Pancreas (tissue), 10 donors: ENCODE results near the gene ANO9. TPM values are rescaled to one million over a fixed set of nuclear protein-coding genes. Genes with fewer than 3 reads are reported as not detected.

Experiments used
- ATAC-seq, 4 donors: fragments of 200-7000 bp; cut with Tn5 transposase; one replicate each; pipeline versions ENCODE4 v1.8.0 to v1.9.1; 2020; ENCODE audit warnings: mild to moderate bottlenecking in 4 of 4, moderate library complexity in 4 of 4
- DNase-seq, 6 donors: peaks; one replicate each; pipeline ENCODE4 v3.0.0-alpha.2; 2020
- FAIRE-seq: peaks from 2 replicates; lab custom pipeline; 2012; peaks lifted over from hg19 to GRCh38; lab: Jason Lieb, UNC
- H3K27ac ChIP-seq, 4 donors: fragments of 200-600 bp; sonication (generic); 1 replicate in 3 of 4; 2 replicates in 1 of 4; pipeline versions ENCODE4 v1.5.0 to v1.8.0; 2020
- H3K27me3 ChIP-seq, 4 donors: fragments of 200-600 bp; one replicate each; pipeline ENCODE4 v1.8.0; 2021
- H3K36me3 ChIP-seq, 3 donors: fragments of 200-600 bp; sonication (generic) in 1 of 3; one replicate each; pipeline versions ENCODE4 v1.5.0 to v1.8.0; 2020 to 2021
- H3K4me1 ChIP-seq, 3 donors: fragments of 200-600 bp; one replicate each; pipeline ENCODE4 v1.8.0; 2021
- H3K4me3 ChIP-seq, 4 donors: fragments of 200-600 bp; sonication (generic) in 2 of 4; one replicate each; pipeline versions ENCODE4 v1.5.0 to v1.8.0; 2020 to 2021
- H3K9me3 ChIP-seq, 4 donors: fragments of 200-600 bp; one replicate each; pipeline ENCODE4 v1.8.0; 2021
- WGBS, 2 donors: extraction: QIAGEN DNeasy Blood & Tissue Kit; methylation state at CpG; one replicate each; pipeline ENCODE4 v1.1.7; 2013; 5-methylcytosine and 5-hydroxymethylcytosine counted together
- intact Hi-C, 3 donors: fragments of 100-400 bp; cut with DNase I; formaldehyde crosslinking; loops; one replicate each; pipeline versions ENCODE4 v1.11.1 to v1.14.2; 2022
- polyA plus RNA-seq, 2 donors: library from polyadenylated mRNA; stranded (reverse); fragments of 200-250 nt; gene quantifications; one replicate each; pipeline ENCODE4 v1.2.3, GENCODE V29; 2013
- total RNA-seq, 6 donors: library from RNA; stranded (reverse); fragmentation: NEBNext Ultra II Directional in 4 of 6; extraction: Animal tissue kit (Norgen Biotek cat#: 25700) in 4 of 6; gene quantifications; one replicate each; pipeline versions ENCODE4 v1.2.1 to v1.2.4, GENCODE V29; 2021 to 2023
- TF ChIP-seq, protein P1 (sequence below), 4 donors: fragments of 200-600 bp; sonication (generic) in 3 of 4; IDR thresholded peaks; one replicate each; pipeline versions ENCODE4 v1.5.0 to v1.8.0; 2021; ENCODE audit warnings: antibody characterized with exemption in 4 of 4
- donor health status: healthy with polysubstance abuse.
- donor health status: DM: no; HTN: no; CAD: no; lungs with moderate emphysema.
- donor health status: DM: no; HTN: no; CAD: no.
- donor health status: control.
- donor health status: control.
- donor health status: Bipolar disorder and iron deficiency.
- donor health status: DM: yes; HTN: yes; CAD: no.
- donor health status: DM: no; HTN: no; CAD: no.
- donor health status: DM: no; HTN: no; CAD: no.
- donor health status: DM: yes; HTN: yes; CAD: no.

Gene ANO9
- total and polyA plus RNA-seq, 8 donors, result 6.2 to 68.7 (median 14.9) TPM

DNA sequence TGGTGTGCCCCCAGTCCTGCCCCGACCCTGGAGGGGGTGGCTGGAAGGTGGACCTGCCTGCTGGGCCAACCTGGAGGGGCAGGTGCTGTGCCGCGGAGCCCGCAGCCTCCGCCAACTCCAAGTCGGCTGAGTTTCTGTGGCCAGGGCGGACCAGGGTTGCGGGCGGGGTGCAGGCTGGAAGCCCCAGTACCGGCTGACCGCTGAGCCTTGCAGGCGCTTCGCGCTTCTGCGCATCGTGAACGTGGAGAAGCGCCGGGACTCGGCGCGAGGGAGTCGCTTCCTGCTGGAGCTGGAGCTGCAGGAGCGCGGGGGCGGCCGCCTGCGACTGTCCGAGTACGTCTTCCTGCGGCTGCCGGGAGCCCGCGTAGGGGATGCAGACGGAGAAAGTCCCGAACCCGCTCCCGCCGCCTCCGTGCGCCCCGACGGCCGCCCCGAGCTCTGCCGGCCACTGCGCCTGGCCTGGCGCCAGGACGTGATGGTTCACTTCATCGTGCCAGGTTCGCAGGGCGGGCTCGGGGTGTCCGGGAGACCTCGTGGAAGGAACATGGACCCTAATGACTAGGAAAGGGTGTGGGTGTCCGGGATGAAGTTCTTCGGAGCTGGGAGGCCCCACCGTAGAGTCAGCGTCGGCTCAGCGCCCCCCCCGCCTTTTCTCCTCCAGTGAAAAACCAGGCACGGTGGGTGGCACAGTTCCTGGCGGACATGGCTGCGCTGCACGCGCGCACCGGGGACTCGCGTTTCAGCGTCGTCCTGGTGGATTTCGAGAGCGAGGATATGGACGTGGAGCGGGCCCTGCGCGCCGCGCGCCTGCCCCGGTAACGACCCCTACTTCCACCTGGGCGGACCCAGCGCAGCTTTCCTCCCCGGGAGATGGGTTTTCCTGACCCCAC, 62.4 kb downstream of the ANO9 start:
- no peaks in the 10 kb centered on the region for H3K27me3 ChIP-seq
- no peak for FAIRE-seq

DNA sequence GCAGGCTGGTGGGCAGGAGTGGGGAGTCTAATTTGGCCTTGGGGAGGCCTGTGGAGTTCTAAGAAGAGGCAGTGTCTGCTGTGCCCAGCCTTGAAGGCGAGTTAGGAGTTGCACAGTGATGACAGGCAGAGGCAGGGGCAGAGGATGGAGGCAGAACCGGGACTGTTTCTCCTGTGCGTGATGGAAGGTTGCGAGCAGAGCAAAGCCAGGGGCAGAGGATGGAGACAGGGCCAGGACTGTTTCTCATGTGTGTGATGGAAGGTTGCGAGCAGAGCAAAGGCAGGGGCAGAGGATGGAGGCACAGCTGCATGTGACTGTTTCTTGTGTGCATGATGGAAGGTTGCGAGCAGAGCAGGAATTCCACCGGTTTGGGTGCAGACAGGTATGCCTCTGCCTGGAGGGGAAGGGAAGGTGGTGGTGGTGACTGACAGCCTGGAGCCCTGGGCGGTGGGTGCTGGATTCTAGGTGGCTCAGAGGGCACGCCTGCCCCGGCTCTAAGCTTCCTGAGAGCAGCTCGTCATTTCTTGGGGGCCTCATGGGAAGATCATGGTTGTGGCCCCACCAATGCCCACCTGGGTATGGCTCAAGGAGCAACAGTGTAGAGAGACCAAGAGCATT, 63.8 kb downstream of the ANO9 start:
- WGBS, 2 donors, result 67 to 76% methylated on average over 11 of the region's 11 CpGs
- DNase-seq (peak in 2 of 6 donors; percentile 4 to 30), ATAC-seq (no peak), FAIRE-seq (no peak)
- Histone ChIP-seq H3K9me3 (no peaks in the 10 kb centered on the region), H3K27me3 (no peaks in the 10 kb centered on the region), H3K27ac (no peak overlapping the region), H3K36me3 (no peaks in the 10 kb centered on the region), H3K4me3 (no peak overlapping the region), H3K4me1 (no peaks in the 10 kb centered on the region)
- intact Hi-C loops, result no loop called here
- TF ChIP-seq, protein P1, sequence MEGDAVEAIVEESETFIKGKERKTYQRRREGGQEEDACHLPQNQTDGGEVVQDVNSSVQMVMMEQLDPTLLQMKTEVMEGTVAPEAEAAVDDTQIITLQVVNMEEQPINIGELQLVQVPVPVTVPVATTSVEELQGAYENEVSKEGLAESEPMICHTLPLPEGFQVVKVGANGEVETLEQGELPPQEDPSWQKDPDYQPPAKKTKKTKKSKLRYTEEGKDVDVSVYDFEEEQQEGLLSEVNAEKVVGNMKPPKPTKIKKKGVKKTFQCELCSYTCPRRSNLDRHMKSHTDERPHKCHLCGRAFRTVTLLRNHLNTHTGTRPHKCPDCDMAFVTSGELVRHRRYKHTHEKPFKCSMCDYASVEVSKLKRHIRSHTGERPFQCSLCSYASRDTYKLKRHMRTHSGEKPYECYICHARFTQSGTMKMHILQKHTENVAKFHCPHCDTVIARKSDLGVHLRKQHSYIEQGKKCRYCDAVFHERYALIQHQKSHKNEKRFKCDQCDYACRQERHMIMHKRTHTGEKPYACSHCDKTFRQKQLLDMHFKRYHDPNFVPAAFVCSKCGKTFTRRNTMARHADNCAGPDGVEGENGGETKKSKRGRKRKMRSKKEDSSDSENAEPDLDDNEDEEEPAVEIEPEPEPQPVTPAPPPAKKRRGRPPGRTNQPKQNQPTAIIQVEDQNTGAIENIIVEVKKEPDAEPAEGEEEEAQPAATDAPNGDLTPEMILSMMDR (IDR thresholded peaks at IDR 0.05), result no peak

More for the DNA sequence above, 62.4 kb downstream of the ANO9 start:
- no peaks in the 10 kb centered on the region for H3K9me3 ChIP-seq
- DNase-seq (peak in 2 of 6 donors; percentile 29 to 68), ATAC-seq (no peak)
- no peak overlapping the region for H3K4me3 ChIP-seq
- intact Hi-C loops, result no loop called here
- no peaks in the 10 kb centered on the region for H3K36me3 ChIP-seq
- no peak overlapping the region for H3K27ac ChIP-seq
- no peaks in the 10 kb centered on the region for H3K4me1 ChIP-seq
- TF ChIP-seq, protein P1 (IDR thresholded peaks at IDR 0.05), result no peak
- 85 to 90% methylated on average over 80 to 87 of the region's 87 CpGs for WGBS, 2 donors

GRCh38 chr11:377174-377865, 64.5 kb downstream of the ANO9 start:
- intact Hi-C loops, result no loop called here
- Histone ChIP-seq H3K27me3 (no peaks in the 10 kb centered on the region), H3K4me1 (no peaks in the 10 kb centered on the region), H3K9me3 (no peaks in the 10 kb centered on the region), H3K36me3 (no peaks in the 10 kb centered on the region), H3K4me3 (no peak overlapping the region), H3K27ac (no peak overlapping the region)
- WGBS, 2 donors, result 79 to 86% methylated on average over 39 to 44 of the region's 44 CpGs
- DNase-seq (peak in 2 of 6 donors; percentile 28 to 70), FAIRE-seq (no peak), ATAC-seq (no peak)
- TF ChIP-seq, protein P1 (IDR thresholded peaks at IDR 0.05), result no peak

- TF ChIP-seq, protein P1 (IDR thresholded peaks at IDR 0.05), result no peak
- intact Hi-C loops, result no loop called here
- no peaks in the 10 kb centered on the region for H3K4me1 ChIP-seq
- no peak for FAIRE-seq
- H3K9me3 ChIP-seq, result no peaks in the 10 kb centered on the region
- WGBS, 2 donors, result 82 to 93% methylated on average over 46 to 70 of the region's 70 CpGs
- no peaks in the 10 kb centered on the region for H3K27me3 ChIP-seq
- peak in 1 of 6 donors; percentile 26 for DNase-seq
- no peaks in the 10 kb centered on the region for H3K36me3 ChIP-seq
- no peak for ATAC-seq
- no peak overlapping the region for H3K4me3 ChIP-seq
- no peak overlapping the region for H3K27ac ChIP-seq
Measured at GRCh38 chr11:376531-377173, 65.2 kb downstream of the ANO9 start.
